PC-3 (cell line): Measurements from ENCODE around the gene SEPTIN10. TPM values are rescaled to one million over a fixed set of nuclear protein-coding genes. Genes with fewer than 3 reads are reported as not detected.

Experiments
- ATAC-seq: fragments of 200-7000 bp; cut with Tn5 transposase; 2 replicates; pipeline ENCODE4 v1.9.1; 2020; ENCODE audit warnings: mild to moderate bottlenecking, moderate library complexity
- BruUV-seq: library from RNA; stranded (reverse); fragments of 400-500 nt; replicated peaks from 2 replicates; lab custom pipeline; 2021; lab: Mats Ljungman, UMichigan
- CTCF ChIA-PET: fragments of 300-600 bp; sonication (Branson Sonifier 250); formaldehyde crosslinking; loops from one replicate; lab custom pipeline; 2022; ENCODE audit warnings: antibody characterized with exemption; lab: Charles Lee
- POLR2A ChIA-PET: fragments of 300-600 bp; sonication (Branson Sonifier 250); formaldehyde crosslinking; loops from one replicate; lab custom pipeline; 2022; ENCODE audit warnings: antibody characterized with exemption; ENCODE audit not compliant: unreplicated experiment; lab: Charles Lee
- DNase-seq: peaks from one replicate; pipeline ENCODE4 v3.0.0-alpha.2; 2015
- H2AFZ ChIP-seq: fragments of 300-600 bp; sonication (generic); 2 replicates; pipeline ENCODE4 v1.6.0; 2016; ENCODE audit warnings: antibody characterized with exemption, low read length
- H3F3A ChIP-seq: fragments of 300-600 bp; sonication (generic); one replicate; pipeline ENCODE4 v1.6.0; 2017; ENCODE audit warnings: antibody characterized with exemption, low read length, control low read depth, mild to moderate bottlenecking; ENCODE audit not compliant: unreplicated experiment
- H3K27ac ChIP-seq: fragments of 300-600 bp; sonication (generic); 2 replicates; pipeline ENCODE4 v1.5.1; 2016; ENCODE audit warnings: mild to moderate bottlenecking, low read length
- H3K27me3 ChIP-seq: fragments of 300-600 bp; sonication (generic); 2 replicates; pipeline ENCODE4 v1.6.1; 2016; ENCODE audit warnings: low read length, mixed read lengths
- H3K36me3 ChIP-seq: fragments of 300-600 bp; sonication (generic); 2 replicates; pipeline ENCODE4 v1.6.1; 2016; ENCODE audit warnings: low read depth, mixed run types, low read length, mixed read lengths
- H3K4me1 ChIP-seq: fragments of 300-600 bp; sonication (generic); 2 replicates; pipeline ENCODE4 v1.5.1; 2016; ENCODE audit warnings: low read length; ENCODE audit not compliant: insufficient read depth
- H3K4me2 ChIP-seq: fragments of 300-600 bp; sonication (generic); 2 replicates; pipeline ENCODE4 v1.6.0; 2016; ENCODE audit warnings: low read length
- H3K4me3 ChIP-seq: fragments of 300-600 bp; sonication (generic); 2 replicates; pipeline ENCODE4 v1.5.1; 2016; ENCODE audit warnings: mild to moderate bottlenecking, low read length, mixed read lengths
- H3K79me2 ChIP-seq: fragments of 300-600 bp; sonication (generic); 2 replicates; pipeline ENCODE4 v1.6.1; 2017; ENCODE audit warnings: low read length, mixed read lengths
- H3K9ac ChIP-seq: fragments of 300-600 bp; sonication (generic); 2 replicates; pipeline ENCODE4 v1.6.0; 2016; ENCODE audit warnings: mild to moderate bottlenecking, low read length
- H3K9me2 ChIP-seq: fragments of 300-600 bp; sonication (generic); replicated peaks from 2 replicates; pipeline ENCODE4 v1.6.1; 2016; ENCODE audit warnings: mixed run types, low read length, mixed read lengths
- H3K9me3 ChIP-seq: fragments of 300-600 bp; sonication (generic); 2 replicates; pipeline ENCODE4 v1.6.1; 2016; ENCODE audit warnings: low read length, mixed read lengths
- H4K20me1 ChIP-seq: fragments of 300-600 bp; sonication (generic); 2 replicates; pipeline ENCODE4 v1.6.1; 2016; ENCODE audit warnings: low read length, mixed read lengths
- EZH2 ChIP-seq: fragments of 300-600 bp; sonication (generic); IDR thresholded peaks from one replicate; pipeline ENCODE4 v1.6.1; 2017; ENCODE audit warnings: antibody characterized with exemption, mild to moderate bottlenecking, low read length; ENCODE audit not compliant: unreplicated experiment
- EZH2phosphoT487 ChIP-seq: fragments of 300-600 bp; sonication (generic); IDR thresholded peaks from 2 replicates; pipeline ENCODE4 v1.6.1; 2018; ENCODE audit warnings: mild to moderate bottlenecking, antibody characterized with exemption, low read length, borderline replicate concordance
- intact Hi-C: fragments of 100-400 bp; cut with micrococcal nuclease; formaldehyde crosslinking; loops from 2 replicates; pipeline ENCODE4 v1.9.0; 2023
- total RNA-seq: library from RNA; depleted of rRNA; stranded (reverse); fragments of >200 nt; gene quantifications from 2 replicates; pipeline ENCODE4 v1.2.3, GENCODE V29; 2014
- TF ChIP-seq, protein P1 (sequence below): fragments of 300-600 bp; sonication (generic); conservative IDR thresholded peaks from 2 replicates; pipeline ENCODE4 v1.5.1; 2017; ENCODE audit warnings: antibody characterized with exemption, low read depth, mild to moderate bottlenecking, low read length

The SEPTIN10 gene
- total RNA-seq, 1 experiment from 2014 or later = 36.1 TPM

DNA sequence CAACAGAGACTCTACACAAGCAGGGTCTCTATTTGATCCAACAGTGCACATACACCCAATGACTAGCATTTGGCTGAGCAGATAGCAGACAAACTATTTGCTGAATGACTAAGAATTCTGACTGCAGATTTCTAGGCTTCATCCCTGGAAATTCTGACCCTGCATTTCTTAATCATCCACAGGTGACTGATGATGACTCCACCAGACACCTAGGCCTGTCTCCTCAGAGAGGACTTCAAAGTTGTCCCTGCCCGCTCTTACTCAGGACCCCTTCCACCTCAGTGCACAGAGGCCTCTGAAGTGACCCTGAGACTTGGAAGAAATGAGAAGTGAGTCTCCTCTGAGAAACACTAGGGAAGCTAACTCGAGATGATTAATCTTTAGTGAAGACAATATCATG is 51.3 kb downstream of the SEPTIN10 start:
- peak overlapping the region; percentile 65 for H3K9ac ChIP-seq
- H3K9me3 ChIP-seq = no peaks in the 10 kb centered on the region
- intact Hi-C loops = no loop called here
- H3K4me1 ChIP-seq = peaks cover 74% of the 10 kb centered on the region
- no peaks in the 10 kb centered on the region for H4K20me1 ChIP-seq
- no TSS peak for BruUV-seq
- ATAC-seq = peak; percentile 61
- H3K36me3 ChIP-seq = 0 out of 2 replicates have a peak, but pooled peaks cover 8% of the 10 kb centered on the region
- H3K4me2 ChIP-seq = 0 out of 2 replicates have a peak overlapping the region, but pooled peaks have one; percentile 42
- peak; percentile 93 for DNase-seq
- H3K9me2 ChIP-seq = no peaks in the 10 kb centered on the region
- TF ChIP-seq EZH2phosphoT487 (no peak), EZH2 (no peak)
- TF ChIP-seq, protein P1, sequence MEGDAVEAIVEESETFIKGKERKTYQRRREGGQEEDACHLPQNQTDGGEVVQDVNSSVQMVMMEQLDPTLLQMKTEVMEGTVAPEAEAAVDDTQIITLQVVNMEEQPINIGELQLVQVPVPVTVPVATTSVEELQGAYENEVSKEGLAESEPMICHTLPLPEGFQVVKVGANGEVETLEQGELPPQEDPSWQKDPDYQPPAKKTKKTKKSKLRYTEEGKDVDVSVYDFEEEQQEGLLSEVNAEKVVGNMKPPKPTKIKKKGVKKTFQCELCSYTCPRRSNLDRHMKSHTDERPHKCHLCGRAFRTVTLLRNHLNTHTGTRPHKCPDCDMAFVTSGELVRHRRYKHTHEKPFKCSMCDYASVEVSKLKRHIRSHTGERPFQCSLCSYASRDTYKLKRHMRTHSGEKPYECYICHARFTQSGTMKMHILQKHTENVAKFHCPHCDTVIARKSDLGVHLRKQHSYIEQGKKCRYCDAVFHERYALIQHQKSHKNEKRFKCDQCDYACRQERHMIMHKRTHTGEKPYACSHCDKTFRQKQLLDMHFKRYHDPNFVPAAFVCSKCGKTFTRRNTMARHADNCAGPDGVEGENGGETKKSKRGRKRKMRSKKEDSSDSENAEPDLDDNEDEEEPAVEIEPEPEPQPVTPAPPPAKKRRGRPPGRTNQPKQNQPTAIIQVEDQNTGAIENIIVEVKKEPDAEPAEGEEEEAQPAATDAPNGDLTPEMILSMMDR = no peak
- no peaks in the 10 kb centered on the region for H3K27me3 ChIP-seq
- no peak overlapping the region for H3K4me3 ChIP-seq
- H3K79me2 ChIP-seq = no peaks in the 10 kb centered on the region
- H3K27ac ChIP-seq = peak overlapping the region; percentile 94
- CTCF ChIA-PET = no interaction called here
- peaks cover 10% of the 10 kb centered on the region for H3F3A ChIP-seq
- POLR2A ChIA-PET = no interaction called here
- H2AFZ ChIP-seq = no peak overlapping the region

DNA sequence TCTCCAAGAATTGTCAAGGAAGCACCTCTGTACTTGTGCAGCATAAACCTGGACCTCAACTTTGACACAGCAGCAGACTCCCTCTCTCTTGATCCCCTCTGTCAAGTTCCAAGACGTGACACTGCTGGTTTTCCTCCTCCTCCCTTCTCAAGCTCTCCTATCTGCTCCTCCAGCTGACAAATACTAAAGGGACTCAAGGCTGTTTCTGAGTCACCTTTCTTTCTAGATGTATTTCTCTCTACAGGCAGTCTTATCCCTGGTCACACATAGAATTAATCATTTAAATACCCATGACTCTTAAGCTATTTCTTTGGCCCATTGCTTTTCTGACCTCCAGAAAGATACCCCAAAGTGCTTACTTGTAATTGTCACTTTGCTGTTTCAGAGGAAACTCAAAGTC is 53.5 kb downstream of the SEPTIN10 start:
- no peak overlapping the region for H3K4me3 ChIP-seq
- no peaks in the 10 kb centered on the region for H3K9me2 ChIP-seq
- no peaks in the 10 kb centered on the region for H4K20me1 ChIP-seq
- no peaks in the 10 kb centered on the region for H3K27me3 ChIP-seq
- 0 out of 2 replicates have a peak overlapping the region, but pooled peaks have one; percentile 20 for H3K4me2 ChIP-seq
- DNase-seq (peak; percentile 63), ATAC-seq (no peak)
- ChIA-PET CTCF (no interaction called here), POLR2A (interaction anchor here (0.6 kb wide), 1 partner anchor 51 kb away, joined by 3 read pairs; no protein-coding TSS in a partner anchor)
- peak overlapping the region; percentile 37; the same call in 1 of the 2 replicates for H3K9ac ChIP-seq
- no peaks in the 10 kb centered on the region for H3K79me2 ChIP-seq
- H3K9me3 ChIP-seq = no peaks in the 10 kb centered on the region
- intact Hi-C loops = no loop called here
- 0 out of 2 replicates have a peak, but pooled peaks cover 2% of the 10 kb centered on the region for H3K36me3 ChIP-seq
- BruUV-seq = no TSS peak
- peak overlapping the region; percentile 94 for H3K27ac ChIP-seq
- peaks cover 10% of the 10 kb centered on the region for H3F3A ChIP-seq
- TF ChIP-seq EZH2phosphoT487 = no peak
- no peak for TF ChIP-seq EZH2
- TF ChIP-seq, protein P1 = no peak
- peaks cover 76% of the 10 kb centered on the region for H3K4me1 ChIP-seq
- no peak overlapping the region for H2AFZ ChIP-seq

DNA sequence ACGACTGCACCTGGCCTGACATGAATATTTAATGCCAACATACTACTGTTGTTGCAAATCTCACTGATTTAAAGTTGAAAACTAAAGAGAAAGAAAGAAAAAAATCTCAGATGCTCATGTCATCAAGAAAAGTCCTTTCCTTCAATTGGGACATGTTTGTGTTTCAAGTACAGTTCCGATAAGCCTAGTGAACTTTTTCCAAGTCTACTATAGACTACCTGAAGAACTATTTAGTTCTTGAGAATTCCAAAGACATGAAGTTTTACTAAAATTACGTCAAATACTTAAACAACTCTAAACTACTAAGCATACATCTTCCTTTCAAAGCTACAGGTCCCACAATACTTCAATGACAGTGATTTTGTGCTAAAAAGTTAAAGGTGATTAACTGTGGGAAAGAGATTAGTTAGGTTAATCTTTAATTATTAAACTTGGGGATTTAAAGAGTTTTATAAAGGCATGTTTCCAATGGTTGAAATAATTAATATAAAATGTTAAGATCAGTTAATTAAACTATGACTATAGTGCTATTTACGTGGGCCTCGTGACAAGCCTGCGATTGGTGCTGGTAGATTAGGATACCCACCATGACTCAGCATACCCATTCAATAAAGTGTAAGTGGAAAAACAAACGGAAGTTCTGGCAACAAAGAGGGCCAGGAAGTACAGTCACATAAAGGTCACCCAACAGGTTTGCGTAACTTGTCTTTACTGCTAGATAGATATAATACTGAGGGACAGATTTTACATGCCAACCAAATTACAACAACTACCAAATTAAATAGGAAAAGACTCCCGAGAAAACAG is 55.5 kb downstream of the SEPTIN10 start:
- ATAC-seq = peak; percentile 79

More for the DNA sequence above, 55.5 kb downstream of the SEPTIN10 start:
- Histone ChIP-seq H3K27ac (peak overlapping the region; percentile 94), H3K79me2 (no peaks in the 10 kb centered on the region), H3K4me2 (peak overlapping the region; percentile 31; the same call in 1 of the 2 replicates), H3K9me3 (no peaks in the 10 kb centered on the region), H2AFZ (0 out of 2 replicates have a peak overlapping the region, but pooled peaks have one; percentile 21), H3K27me3 (no peaks in the 10 kb centered on the region), H3K9me2 (no peaks in the 10 kb centered on the region), H3K4me1 (peaks cover 64% of the 10 kb centered on the region), H3K9ac (peak overlapping the region; percentile 78), H3K36me3 (0 out of 2 replicates have a peak, but pooled peaks cover 2% of the 10 kb centered on the region), H4K20me1 (no peaks in the 10 kb centered on the region), H3F3A (peaks cover 2% of the 10 kb centered on the region), H3K4me3 (no peak overlapping the region)
- intact Hi-C loops = loop anchor here (1.0 kb wide), 1 partner anchor 54 kb away; no protein-coding TSS in a partner anchor
- TF ChIP-seq EZH2phosphoT487 (no peak), EZH2 (no peak)
- TF ChIP-seq, protein P1 = no peak
- ChIA-PET CTCF (no interaction called here), POLR2A (no interaction called here)
- DNase-seq = peak; percentile 97
- TSS peak; percentile 23 for BruUV-seq
